ENCODE results near the gene SLC36A1.

SLC36A1 gene

DNA sequence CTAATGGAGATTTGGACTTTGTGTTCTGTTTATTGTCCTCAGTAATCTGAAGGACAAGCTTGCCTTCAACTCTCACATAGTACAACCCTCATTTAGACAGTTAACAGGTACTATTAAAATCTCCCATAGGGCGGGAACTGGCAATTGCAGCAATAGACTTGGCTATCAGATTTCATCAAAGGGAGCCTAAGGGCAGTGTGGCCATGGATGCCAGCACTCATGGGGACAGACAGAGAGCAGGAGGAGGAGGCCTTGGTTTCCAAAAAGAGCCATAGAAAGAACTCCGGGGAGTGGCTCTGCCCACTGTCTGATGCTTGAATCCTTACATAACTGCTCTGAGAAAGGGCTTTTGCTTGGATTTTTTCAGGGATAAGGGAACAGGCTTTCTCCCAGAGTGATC is 6.8 kb downstream of the SLC36A1 start:
- no peak for DNase-seq

- no peak for DNase-seq
These were observed 7.5 kb downstream of the SLC36A1 start for GRCh38 chr5:151454889-151455288.

- no peak for DNase-seq
These were observed 9.0 kb downstream of the SLC36A1 start for GRCh38 chr5:151456321-151456940.

GRCh38 chr5:151458314-151458713 is 10.9 kb downstream of the SLC36A1 start:
- no peak for DNase-seq

DNA sequence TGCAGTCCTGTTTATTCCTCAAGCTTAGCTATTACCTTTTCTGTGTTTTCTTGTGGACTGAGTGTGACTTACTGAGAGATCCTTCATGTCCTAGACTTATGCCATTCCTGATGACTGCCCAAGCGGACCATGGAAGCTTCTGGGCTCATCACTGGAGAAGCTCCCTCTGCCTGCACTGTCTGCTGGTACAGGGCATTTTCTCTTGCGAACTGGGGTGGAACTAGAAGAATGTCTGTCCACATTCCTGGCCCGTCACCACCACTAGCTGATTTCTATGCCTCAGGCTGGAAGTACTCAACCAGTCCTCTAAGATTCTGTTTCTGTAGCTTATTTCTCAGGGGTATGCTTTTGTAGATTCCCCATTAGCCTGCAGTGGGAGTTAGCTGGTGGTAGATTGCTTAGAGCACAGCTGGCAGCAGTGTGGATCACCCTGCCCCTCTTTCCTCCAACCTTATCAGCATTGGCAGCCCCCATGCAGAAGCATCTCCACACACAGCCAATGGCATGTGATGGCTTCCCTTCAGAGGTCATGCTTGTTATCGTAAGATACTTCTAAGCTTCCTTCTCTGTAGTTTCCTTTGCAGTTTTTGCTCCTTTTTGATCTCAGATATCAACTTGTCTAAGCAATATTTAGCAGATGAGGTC is 12.4 kb downstream of the SLC36A1 start:
- no peak for DNase-seq

GRCh38 chr5:151461312-151461711 is 13.9 kb downstream of the SLC36A1 start:
- DNase-seq: no peak

GRCh38 chr5:151463137-151464029 is 16.0 kb downstream of the SLC36A1 start:
- DNase-seq: no peak

- no peak for DNase-seq
These were observed 16.7 kb downstream of the SLC36A1 start for GRCh38 chr5:151464101-151464500.

DNA sequence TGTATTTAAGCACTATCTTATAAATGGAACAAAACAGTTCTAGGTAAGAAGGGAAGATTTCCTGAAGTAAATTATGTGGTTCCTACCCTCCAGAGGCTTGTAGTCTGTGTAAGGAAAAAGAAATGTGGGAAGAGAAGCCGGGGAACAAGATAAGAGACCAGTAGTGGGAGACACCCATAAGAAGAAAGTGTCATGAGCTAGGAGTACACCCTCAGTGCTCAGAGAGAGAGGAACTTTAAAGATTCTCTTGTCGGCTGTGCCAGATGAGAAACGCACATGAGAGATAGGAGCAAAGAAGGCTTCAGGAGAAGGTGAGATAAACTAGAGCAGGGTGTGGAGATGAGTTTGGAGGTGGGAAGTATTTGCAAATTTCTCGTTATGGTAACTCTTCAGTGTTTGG is 18.1 kb downstream of the SLC36A1 start:
- DNase-seq: no peak

- no peak for DNase-seq
These were observed 20.2 kb downstream of the SLC36A1 start for GRCh38 chr5:151467576-151467975.

- DNase-seq: no peak
These were observed 22.0 kb downstream of the SLC36A1 start for GRCh38 chr5:151469386-151469785.

DNA sequence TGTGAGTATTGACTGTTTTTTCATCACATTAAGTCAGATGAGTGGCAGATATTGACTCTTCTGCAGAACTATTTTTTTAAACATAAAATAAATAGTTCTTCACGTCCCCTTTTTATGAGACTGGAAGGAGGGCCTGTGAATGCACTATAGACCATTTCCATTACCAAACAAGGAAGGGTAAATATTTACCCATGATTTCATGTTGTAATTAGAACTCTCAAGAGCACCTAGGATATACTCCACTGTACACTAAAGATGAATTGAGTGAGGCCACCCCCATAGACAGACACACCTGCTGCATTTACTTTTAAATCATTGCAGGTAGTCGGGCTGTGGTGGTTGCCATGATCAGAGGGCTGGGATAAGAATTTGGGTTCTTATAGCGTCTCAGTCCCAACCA is 22.6 kb downstream of the SLC36A1 start:
- DNase-seq: no peak

GRCh38 chr5:151470439-151470838 is 23.0 kb downstream of the SLC36A1 start:
- no peak for DNase-seq

DNA sequence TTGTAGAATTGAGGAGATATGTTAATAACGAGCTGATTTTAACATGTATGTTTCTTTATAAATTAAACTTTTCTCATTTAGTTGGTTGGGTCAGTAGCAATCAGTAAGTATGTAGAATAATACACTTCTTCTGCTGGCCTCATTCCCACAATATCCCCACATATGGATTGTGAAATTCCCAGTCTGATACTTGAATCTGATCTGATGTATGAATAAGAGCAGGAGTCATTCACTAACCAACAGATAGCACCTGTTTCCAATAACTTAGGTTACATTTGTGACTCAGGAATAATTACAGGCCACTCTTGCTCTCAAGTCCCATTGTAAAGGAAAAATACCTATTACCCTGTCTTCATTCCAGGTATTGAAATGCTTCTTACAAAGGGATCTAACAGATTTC is 23.9 kb downstream of the SLC36A1 start:
- no peak for DNase-seq

DNA sequence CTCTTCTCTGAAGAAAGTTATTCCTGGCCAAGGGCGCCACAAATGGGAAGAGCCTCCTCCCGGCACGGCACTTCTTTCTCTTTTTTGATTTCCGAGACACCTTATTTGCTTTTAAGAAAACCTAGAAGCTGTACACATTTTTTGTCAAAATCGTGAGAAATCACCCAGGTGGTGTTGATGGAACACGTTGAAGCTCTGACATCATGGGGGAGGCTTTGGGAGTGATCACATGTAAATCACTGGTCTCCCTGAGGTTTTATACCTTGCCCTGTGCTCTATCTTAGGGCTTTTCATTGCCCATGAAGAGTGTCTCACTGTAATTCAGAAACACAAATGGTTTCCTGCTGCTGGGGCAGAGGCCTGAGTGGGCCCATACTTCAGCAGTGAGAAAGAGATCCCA is 27.4 kb downstream of the SLC36A1 start:
- no peak for DNase-seq

GRCh38 chr5:151475388-151475787 is 28.0 kb downstream of the SLC36A1 start:
- DNase-seq: no peak

- DNase-seq: peak; percentile 26 to 46
These were observed 28.6 kb downstream of the SLC36A1 start for GRCh38 chr5:151476016-151476415.

DNA sequence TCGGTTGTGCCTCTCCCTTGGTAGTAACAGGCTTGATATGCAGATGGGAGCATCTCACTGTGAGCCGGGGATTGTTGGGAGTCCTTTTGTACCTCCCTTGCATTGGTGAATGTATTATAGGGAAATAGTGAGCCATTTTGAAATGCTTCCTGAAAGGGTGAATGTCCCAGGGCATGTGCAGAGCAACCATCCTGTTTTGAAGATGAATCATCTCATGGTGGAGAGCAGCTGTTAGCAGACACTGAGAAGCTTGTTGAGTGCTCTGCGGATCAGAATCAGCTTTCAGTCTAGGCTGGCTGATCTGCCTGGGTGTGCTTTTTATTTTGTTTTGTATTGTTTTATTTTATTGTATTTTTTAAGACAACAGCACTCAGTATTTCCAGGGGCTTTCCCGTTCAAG is 29.7 kb downstream of the SLC36A1 start:
- no peak for DNase-seq

- DNase-seq: peak; percentile 94 to 98
These were observed 33.2 kb downstream of the SLC36A1 start for GRCh38 chr5:151480384-151481293.

DNA sequence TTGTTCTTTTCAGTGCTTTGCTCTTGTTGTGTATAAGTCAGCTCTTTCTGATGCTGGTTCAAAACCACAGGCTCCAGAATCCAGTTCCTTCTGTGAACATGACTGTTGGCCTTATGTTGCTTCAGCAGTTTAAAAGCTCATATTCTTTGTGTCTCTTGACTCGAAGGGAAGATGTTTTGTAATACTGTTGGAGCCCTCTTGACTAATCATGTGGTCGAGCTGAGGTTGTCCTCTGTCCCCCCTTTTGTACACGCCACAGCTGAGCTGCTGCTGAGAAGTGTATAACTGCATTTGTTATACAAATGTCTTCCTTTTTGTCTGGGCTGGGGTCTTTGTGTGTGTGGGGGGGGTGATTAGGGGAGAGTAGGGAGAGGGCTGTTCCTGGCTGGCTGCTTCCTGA is 35.8 kb downstream of the SLC36A1 start:
- no peak for DNase-seq

DNA sequence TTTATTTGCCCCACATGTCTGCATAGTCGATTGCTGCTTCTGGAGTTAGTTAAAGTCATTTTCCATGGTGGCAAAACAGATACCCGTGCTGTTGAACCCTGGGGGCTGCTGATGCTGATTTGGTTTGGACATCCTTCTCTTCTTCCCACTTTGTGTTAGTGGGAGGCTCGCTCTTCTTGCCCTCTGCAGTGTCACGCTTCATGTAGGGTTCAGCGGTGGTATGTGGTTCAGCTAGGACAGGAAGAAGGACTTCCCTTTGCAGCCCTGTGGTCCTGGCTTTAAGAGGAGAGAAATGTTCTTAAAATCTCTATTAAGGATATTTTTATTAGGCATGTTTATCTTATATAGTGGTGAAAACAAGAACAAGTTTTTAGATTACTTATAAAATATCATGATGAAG is 36.2 kb downstream of the SLC36A1 start:
- no peak for DNase-seq

DNA sequence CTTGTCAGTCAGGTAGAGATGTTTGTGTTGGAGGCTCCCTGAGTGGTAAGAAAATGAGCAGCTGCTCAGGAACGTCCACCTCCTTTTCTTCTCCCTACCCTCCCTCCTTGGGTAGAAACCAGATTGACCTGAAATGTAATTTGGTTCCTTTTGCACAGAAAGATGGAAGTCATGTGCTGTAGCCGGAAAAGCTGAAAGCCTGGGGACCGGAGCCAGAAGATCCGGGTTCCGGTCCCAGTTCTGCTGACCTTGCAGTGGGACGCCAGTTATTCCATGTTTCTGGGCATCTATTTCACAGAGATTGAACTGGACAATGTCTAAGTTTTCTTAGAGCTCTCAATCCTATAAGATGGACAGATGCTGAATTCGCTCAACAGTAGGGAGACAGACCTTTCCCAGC is 40.1 kb downstream of the SLC36A1 start:
- no peak for DNase-seq

- no peak for DNase-seq
These were observed 43.2 kb downstream of the SLC36A1 start for GRCh38 chr5:151490627-151491026.
